NCI-H2196 (cell line): ENCODE results near the gene KSR2.
"Not testable (repeated sequence)": the region's sequence is repeated elsewhere in the genome, so short reads cannot be mapped to it uniquely, and the experiment has no call there.

Experiments used
- DNase-seq: peaks from one replicate; lab custom pipeline; 2025; ENCODE audit not compliant: unreplicated experiment; lab: John Stamatoyannopoulos, UW

KSR2 gene

DNA sequence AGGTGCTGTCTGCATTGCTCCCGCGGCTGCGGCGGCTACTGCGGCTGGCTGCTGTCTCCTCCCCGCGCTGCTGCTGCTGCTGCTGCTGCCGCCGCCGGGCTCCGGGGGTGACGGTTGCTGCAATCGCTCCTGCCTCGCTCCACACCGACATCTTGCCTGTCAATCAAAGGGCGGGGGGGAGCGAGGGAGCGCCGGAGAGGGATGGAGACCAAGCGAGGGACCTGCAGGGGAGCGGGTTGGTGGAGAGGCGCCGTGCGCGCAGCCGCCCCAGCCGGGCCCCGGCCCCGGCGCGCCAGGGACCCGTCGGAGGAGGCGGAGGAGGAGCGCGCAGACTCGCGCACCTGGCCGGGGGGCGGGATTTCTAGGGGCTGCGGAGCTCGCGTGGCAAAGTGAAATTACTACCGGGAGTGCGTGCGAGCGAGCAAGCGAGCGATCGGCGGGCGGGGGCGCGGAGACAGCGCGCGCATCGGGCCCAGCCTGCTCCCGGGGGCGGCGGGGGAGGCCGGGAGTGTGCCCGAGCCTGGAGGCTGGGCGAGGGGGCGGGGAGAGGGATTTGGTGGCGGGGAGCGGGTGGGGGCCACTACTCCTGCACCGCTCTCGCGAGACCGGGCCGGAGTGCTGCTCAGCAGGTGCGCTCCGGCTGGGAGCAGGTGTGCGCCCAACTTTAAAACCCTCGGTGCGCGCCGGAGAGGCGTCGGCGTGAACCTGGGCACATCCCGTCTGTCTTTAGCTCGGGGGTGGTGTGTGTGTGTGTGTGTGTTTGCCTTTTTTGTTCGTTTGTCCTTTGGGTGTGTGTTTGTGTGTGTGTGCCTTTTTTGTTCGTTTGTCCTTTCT is at the start of gene KSR2:
KSR2 (minus strand) TSS at position 165 of the 834 bp plus-strand sequence. CDS start 735 bp downstream, outside the sequence.
- DNase-seq = peak; percentile 94

DNA sequence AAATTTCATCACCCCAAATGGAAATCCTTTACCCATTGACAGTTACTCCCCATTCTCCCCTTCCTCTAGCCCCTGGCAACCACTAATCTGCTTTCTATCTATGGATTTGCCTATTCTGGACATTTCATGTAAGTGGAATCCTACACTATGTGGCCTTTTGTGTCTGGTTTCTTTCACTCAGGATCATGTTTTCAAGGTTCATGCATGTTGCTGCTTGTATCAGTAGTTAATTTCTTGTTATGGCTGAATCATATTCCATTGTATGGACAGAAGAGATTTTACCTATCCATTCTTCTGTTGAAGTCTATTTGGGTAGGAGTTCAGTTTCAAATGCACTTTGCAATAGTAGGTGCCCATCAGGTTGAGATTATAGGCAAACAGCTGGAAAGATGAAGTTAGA is 49.1 kb upstream of the KSR2 start:
- no peak for DNase-seq

DNA sequence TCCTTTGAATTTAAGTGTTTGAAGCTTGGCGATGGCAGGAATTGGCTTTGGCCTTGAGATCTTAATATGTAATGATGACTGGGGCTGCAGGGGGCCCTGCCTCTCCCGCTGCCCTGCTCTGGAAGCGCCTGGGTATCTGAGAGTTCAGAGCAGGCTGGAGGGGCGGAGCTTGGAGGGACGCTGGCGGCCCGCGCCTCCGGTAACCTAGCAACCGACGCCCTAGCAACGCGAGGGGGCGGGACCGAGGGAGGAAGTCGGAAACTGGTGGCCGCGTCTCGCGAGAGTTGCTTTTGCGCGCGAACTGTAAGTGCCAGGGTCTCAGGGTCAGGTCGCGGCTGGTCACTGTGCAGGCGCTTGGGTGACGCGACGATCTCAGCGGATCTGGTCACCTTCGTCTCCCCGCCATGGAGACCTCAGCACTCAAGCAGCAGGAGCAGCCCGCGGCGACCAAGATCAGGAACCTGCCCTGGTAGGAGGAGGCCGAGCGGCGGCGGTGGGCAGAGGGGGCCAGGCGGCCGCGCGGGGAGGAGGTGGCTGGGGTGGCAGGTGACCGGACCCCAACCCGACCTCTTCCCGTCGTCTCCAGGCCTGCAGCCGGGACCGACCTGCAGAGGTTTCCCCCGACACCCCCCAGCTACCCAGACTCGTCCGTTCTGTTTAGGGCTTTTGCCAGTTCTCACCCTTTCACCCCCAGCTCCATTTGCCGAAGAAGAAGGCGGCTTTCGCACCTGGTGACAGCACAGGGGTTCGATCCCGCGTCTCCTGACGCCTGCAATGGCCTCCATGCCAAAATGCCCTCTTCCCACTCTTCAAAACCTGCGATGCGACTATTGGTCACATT is 47.9 kb upstream of the KSR2 start, which contains the start of gene RFC5:
RFC5 (plus strand) TSS at position 280 of the 841 bp plus-strand sequence; CDS start at position 405, 125 bp downstream.
- peak; percentile 99 for DNase-seq

DNA sequence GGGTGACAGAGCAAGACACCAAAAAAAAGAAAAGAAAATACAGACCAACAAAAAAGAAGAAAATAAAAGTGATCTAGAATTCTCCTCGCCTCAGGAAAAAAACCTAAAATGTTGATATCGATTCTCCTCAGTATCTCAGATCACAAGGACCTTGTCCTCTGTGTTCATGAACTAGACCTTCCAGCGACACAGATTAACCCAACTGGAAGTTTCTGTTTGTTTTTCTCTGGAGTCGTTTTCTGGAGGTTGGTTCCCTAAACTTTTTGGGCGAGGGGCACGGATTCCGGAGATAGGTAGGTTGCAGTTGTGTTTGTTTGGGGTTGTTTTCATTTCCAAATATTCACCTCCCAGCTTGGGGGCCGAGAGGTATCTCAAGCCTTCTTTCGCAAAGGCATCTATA is 47.2 kb upstream of the KSR2 start:
- DNase-seq = no peak

DNA sequence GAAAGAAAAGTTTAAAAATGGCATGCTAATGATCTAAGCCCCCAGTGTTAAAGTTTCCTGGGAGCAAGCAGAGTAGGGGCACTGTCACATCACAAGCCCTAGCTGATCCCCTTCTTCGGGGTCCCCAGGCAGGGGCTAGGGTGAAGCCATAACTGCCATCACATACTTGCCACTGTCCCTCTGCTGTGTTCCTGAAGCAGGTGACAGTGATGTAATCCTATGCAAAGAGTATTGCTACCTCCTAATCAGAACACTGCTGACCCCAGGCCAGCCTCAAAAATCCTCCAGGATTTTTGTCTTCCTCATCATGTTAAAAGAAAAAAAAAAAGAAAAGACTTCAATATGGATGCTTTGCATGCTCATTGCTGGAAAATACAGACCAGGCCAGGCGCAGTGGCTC is 46.5 kb upstream of the KSR2 start:
- no peak for DNase-seq

DNA sequence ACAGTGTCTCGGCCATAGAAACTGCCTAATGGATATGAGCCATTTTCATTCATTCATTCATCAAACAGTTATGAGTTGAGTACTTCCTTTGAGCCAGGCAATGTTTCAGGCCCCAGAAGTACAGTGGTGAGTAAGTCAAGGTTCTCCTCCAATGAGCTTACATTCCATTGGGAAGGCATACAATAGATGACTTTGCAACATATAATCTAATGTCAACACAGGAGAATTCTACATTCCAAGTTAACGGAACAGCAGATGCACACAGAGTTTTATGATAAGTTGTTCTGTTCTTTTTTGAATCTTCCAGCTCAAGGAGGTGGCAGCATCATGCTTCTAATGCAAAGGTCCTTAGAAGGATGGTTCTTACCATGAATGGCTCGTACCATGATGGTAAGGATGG is 44.5 kb upstream of the KSR2 start:
- no peak for DNase-seq

DNA sequence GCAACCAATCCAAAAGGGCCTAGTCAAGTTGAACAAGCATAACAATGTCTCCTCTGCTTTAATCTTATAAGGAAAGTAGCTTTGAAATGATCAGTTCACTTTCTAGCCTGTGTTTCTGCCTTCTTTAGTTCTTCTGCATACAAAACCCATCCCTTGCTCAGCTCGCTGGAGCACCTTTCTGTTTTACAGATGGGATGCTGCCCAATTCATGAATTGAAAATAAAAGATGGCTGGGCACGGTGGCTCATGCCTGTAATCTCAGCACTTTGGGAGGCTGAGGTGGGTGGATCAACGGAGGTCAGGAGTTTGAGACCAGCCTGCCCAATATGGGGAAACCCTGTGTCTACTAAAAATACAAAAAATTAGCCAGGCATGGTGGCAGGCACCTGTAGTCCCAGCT is 43.2 kb upstream of the KSR2 start:
- DNase-seq = no peak

DNA sequence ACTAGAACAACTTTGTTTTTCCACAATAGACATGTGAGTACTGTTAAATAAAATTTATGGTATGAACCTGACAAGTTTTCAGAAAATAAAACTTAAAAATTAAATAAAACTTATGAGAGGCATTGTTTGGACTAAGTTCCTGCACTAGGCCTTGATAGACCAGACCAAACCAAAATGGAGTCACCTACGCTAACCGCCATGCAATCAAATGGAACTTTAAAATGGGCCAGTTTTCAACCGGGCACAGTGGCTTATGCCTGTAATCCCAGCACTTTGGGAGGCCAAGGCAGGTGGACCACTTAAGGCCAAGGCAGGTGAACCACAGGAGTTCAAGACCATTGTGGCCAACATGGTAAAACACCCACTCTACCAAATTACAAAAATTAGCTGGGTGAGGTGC is 42.6 kb upstream of the KSR2 start:
- DNase-seq = no peak

DNA sequence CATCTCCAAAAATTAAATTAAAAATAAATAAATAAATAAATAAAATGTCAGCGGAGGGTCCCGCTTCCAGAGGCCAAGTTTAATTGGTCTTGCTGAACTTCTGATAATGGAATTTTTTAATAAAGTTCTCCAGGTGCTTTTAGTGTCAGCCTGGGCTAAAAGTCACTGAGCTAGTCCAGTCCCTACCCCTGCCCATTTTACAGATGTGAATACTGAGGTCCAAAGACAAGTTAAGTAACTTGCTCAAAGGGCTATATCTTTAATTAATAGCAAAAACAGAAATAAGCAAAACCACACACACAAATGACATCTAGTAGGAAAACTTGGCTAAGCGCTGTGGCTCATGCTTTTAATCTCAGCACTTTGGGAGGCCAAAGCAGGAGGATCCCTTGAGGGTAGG is 42.1 kb upstream of the KSR2 start:
- DNase-seq = no peak

DNA sequence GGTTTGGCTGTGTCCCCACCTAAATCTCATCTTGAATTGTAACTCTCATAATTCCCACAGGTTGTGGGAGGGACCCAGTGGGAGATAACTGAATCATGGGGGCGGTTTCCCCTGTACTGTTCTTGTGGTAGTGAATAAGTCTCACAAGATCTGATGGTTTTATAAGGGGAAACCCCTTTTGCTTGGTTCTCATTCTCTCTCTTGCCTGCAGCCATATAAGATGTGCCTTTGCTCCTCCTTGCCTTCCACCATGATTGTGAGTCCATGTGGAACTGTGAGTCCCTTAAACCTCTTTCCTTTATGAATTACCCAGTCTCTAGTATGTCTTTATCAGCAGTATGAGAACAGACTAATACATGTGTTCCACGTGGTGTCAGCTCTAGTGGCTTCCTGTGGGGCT is 31.0 kb upstream of the KSR2 start:
- not testable (repeated sequence) for DNase-seq

DNA sequence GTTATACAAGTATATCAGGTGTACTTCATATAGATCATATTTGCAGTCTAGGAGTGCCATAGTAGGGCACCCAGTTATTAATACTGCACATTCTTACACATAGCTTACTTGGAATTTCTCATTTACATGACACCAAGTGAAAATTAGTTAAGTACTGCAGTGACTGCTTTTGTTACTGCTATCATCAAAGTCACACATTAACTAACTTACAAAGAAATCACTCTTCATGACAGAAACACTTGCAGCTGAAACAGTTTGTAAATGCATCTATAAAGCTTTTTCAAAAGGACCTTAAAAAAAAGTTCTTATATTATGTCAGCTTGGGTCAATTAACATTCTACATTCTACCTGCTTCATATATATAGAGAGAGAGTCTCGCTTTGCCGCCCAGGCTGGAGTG is 29.9 kb upstream of the KSR2 start:
- no peak for DNase-seq

DNA sequence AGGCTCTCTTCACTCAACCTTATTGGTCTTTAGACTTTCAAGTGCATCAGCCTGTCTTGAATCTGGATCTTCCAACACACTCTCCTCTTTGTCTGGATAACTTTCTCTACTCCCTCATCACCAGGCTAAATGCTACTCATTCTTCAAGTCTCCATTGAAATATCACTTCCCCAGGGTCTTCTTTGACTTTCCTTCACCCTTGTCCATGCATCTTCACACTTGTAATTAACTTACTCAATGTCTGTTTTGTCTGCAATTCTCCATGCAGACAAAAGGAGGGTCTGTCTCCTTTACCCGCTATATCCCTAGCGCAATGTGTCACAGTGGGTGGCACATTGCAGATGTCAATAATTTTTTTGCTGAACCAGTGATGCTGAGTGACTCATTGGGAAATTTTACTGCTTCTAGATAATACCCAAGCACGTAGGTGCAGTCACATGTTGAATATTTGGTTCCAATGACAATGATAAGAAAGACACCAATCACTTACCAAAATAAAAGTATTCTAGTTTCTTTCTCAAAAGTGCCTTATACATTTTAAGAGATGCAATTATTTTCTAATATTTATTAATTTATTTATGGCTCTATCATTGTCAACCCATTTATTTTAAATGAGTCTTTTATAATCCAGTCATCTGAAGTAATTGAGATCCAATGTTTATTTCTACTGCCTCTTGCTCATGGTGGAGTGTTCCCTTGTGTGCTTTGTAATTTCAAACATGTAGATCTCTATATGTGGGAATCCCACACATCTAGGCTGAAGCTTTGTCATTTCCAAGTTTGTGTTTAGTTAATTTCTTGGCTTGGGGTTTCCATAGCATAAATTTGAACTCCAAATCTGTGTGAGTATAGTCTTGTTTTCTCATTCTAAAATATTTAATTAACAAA is 26.0 kb upstream of the KSR2 start:
- no peak for DNase-seq

DNA sequence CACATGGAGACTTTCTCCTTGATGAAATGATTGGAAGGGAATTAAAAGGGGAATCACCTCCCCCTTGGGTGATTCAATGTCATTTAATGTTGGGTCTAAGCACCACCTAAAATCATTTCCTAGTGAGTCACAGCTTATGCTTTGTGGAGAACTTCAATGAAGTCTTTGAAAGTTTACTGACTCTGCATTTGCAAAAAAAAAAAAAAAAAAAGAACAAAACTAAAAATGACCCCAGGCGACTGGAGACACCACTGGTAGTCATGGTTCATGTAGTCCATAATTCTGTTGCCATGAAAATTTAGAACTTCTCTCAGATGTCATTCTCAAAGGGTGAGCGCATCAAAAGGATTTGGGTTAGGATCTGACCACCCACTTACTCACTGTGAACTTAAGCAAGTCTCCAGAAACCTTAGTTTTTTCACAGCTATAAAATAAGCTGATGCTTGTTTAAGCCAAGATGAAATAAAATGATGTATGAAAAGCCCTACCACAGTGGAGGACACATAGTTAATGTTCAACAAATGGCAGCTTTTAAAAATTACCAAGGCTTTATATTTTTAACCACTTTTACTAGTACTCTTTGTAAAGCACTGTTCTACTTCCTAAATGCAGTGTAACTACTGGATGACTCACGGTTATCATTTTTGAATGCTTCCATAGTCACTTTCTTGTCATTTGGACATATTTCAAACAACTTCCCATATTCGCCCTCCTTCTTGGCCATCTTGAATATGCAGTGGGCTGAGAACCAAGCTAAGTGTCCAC is 18.1 kb upstream of the KSR2 start:
- DNase-seq = no peak

DNA sequence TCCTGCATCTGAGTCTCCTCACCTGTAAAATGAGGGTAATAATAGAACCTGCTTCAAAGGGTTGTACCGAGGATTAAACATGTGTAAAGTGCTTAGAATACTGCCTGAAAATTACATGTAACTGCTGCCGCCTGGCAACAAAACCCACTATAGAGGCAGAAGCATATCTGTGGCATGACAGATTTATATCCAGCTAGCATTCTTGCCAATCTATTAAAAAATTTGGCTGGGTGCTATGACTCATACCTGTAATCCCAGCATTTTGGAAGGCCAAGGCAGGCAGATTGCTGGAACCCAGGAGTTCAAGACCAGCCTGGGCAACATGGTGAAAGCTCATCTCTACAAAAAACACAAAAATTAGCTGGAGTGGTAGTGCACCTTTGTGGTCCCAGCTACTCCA is 16.4 kb upstream of the KSR2 start:
- DNase-seq = no peak

DNA sequence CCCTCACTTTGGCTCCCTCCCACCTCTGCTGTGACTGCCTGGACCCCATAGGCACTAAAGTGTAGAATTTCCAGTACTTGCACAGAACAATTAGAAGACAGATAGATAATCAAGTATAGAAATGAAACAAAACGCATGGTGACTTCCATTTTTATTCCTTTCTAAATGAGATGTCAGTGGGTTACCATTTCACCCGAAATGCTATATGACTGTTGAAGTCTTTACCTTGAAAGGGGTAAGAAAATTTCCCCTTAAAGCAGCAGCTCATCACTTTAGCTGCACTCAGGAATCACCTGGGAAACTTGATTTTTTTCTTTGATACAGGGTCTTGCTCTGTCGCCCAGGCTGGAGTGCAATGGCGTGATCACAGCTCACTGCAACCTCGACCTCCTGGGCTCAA is 12.5 kb upstream of the KSR2 start:
- DNase-seq = no peak

DNA sequence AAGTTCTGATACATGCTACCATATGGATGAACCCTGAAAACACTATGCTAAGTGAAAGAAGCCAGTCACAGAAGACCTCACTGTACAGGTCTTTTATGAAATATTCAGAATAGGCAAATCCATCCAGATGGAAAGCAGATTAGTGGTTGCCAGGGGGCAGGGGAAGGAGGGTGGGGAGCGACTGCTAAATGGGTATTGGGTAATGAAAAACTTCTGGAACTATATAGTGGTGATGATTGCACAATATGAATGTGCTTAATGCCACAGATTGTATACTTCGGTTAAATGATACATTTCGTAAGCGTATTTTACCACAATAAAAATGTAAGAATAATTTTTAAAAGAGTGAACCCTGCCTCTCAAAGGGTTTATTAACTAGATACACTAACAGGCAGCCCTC is 11.8 kb upstream of the KSR2 start:
- DNase-seq = no peak

DNA sequence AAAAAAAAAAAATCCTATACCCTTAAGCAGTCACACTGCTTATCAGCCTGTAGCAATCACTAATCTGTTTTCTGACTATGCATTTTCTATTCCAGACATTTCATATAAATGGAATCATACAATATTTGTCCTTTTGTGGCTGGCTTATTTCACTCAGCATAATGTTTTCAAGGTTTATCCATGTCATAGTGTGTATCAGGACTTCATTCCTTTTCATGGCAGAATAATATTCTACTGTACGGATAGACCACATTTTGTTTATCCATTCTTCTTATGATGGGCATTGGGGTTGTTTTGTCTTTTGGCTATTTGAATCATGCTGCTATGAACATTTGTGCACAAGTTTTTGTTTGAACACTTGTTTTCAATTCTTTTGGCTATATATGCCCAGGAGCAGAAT is 8.6 kb upstream of the KSR2 start:
- no peak for DNase-seq

DNA sequence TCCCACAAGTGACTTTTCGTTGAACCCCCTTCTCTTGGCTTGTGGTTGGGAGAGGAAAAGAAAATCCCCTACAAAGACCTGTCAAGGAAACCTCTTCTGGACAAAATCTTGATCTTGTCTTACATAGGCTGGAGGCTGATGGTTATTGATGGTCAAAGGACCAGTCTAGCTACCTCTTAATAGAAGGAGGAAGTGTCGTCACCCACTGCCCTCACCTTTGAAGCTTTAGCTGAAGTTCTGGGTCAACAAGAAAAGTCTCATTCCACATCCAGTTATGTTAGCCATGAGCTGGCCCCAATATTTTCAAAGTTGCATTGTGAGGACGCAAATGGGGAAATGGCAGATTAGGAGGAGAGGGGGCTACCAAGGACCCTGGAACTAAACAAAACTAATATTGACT is 6.2 kb upstream of the KSR2 start:
- no peak for DNase-seq

DNA sequence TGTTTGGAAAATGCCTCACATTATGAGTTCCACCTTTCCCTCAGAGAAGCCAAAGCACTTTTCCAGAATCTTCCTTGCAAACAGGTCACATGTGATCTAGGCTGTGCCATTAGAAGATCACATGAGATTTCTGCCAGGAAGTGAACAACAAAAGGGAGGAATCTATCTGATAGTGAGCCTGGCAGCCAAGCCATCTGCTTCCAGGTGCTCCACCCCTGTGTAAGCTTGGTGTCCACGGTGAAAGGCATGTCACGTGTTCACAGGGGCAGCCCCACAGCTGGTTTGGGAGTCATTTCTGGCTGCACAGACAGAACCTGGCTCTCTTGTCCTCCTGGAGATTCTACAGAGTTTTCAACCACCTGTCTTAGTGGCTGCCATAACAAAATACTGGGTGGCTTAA is 3.5 kb upstream of the KSR2 start:
- DNase-seq = peak; percentile 10

DNA sequence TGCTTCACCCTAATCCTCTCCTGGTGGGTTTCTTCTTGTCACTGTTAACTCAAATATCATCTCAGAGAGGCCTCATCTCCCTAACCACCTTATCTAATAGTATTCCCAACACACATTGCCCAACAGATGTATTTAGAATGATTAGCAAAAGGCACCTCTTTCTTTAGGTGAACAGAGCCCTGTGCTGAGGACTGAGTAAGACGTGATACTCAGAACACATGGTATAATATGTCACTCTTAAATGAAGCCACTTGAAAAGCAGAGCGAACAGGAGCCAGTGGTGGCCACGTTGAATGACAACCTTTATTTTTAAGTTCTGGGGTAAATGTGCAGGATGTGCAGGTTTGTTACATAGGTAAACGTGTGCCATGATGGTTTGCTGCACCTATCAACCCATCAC is 1.5 kb upstream of the KSR2 start:
- DNase-seq = no peak
